Bone marrow (tissue), 2 donors: Measurements from ENCODE around the gene LRPAP1.
"Not testable (repeated sequence)": the region's sequence is repeated elsewhere in the genome, so short reads cannot be mapped to it uniquely, and the experiment has no call there.

Source experiments
- DNase-seq, 2 donors: peaks; one replicate each; lab custom pipeline; 2025; lab: John Stamatoyannopoulos, UW

LRPAP1 gene

GRCh38 chr4:3562127-3562526 is 29.9 kb upstream of the LRPAP1 start:
- not testable (repeated sequence) for DNase-seq

- not testable (repeated sequence) for DNase-seq
Observed at GRCh38 chr4:3560465-3560864, 28.2 kb upstream of the LRPAP1 start.

GRCh38 chr4:3559381-3560290 is 27.4 kb upstream of the LRPAP1 start:
- DNase-seq, result not testable (repeated sequence)

DNA sequence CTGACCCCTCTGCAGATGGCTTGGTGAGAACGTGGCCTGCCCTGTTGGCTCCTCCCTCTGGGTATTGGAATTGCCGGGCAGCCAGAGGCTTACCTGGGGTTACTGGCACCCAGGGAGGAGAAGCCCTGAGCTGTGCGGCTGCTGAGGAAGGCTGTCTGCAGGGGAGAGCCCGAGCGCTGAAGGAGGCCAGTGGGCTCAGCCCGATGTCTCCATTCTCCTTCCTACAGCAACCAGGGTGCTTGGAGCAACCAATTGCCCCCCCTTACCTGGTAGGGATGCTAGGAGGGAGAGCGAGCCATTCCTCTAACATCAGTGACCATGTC is 26.3 kb upstream of the LRPAP1 start:
- not testable (repeated sequence) for DNase-seq

- not testable (repeated sequence) for DNase-seq
Observed at GRCh38 chr4:3557676-3558513, 25.7 kb upstream of the LRPAP1 start.

DNA sequence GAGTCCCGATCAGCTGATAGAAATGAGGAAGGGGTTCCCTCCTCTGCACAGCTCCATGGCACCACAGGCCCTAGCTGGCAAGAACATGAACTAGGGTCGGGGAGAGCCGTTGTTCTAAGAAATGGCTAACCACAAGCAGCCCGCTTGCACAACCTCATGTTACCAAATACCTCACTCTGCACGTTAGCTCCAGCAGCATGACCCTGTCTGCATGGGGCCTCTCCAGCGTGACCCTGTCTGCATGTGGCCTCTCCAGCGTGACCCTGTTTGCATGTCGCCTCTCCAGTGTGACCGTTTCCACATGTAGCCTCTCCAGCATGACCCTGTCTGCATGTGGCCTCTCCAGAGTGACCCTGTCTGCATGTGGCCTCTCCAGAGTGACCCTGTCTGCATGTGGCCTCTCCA is 24.9 kb upstream of the LRPAP1 start:
- peak; percentile 5 to 25 for DNase-seq

- not testable (repeated sequence) for DNase-seq
Observed at GRCh38 chr4:3556244-3556867, 24.1 kb upstream of the LRPAP1 start.

DNA sequence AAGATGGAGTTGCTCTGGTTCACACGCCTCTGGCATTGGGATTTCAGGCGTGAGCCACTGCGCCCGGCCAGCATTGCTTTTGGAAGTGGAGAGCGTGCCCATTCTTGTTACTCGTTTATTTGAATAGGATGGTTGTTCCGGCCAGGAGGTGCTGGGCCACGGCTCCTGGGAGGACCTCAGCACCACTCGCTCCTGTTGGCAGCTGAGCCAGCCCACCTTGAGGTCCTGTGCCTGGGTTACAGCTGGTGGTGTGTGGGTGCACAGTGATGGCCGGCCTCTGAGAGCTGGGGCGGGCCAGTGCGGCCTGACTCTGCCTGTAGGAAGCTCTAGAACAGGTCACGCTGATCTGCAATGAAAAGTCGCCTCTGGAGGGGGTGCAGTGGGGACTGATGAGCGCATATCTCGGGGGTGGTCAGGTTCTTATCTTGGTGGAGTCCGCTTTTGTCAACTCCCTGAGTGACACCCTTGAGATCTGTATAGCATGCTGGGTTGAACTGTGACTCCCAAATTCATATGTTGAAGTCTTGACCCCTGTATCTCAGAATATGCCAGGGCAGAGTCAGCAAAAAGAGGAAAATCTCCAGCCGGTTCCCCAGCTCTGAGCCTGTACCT is 23.3 kb upstream of the LRPAP1 start:
- not testable (repeated sequence) for DNase-seq

DNA sequence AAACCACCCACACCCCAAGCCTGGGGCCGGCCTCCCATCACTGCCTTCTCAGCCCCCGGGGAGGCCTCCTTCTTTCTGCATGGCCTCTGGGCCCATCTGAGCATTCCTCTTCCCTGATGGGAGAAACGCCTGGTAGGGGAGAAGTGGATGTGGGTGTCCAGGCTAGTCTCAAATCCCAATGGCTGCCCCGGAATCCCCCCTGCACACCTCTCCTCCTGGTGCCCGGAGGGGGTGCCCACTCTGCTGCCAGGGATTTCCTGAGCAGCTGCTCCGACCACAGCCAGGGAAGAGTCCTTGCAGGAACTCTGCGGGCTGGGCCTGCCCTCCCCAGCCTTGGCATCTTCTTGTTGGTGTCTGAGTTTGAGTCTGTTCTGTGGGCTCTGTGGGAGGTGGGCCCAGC is 19.1 kb upstream of the LRPAP1 start:
- not testable (repeated sequence) for DNase-seq

GRCh38 chr4:3550792-3551325 is 18.6 kb upstream of the LRPAP1 start:
- DNase-seq, result not testable (repeated sequence)

DNA sequence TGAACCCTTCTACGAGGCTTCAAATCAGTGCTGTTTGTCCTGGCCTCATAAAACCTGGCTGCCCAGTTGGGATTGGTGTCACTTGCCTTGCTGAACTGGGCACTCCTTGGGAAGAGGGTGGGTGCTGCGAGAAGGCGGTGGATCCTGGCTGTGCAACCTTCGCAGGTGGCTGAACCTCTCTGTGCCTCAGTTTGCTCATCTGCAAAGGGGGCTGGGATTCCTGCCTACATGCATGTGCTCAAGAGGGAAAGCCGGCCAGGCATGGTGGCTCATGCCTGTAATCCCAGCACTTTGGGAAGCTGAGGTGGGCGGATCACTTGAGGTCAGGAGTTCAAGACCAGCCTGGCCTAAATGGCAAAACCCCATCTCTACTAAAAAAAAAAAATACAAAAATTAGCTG is 17.8 kb upstream of the LRPAP1 start:
- DNase-seq, result not testable (repeated sequence)

- not testable (repeated sequence) for DNase-seq
Observed at GRCh38 chr4:3549694-3550001, 17.4 kb upstream of the LRPAP1 start.

DNA sequence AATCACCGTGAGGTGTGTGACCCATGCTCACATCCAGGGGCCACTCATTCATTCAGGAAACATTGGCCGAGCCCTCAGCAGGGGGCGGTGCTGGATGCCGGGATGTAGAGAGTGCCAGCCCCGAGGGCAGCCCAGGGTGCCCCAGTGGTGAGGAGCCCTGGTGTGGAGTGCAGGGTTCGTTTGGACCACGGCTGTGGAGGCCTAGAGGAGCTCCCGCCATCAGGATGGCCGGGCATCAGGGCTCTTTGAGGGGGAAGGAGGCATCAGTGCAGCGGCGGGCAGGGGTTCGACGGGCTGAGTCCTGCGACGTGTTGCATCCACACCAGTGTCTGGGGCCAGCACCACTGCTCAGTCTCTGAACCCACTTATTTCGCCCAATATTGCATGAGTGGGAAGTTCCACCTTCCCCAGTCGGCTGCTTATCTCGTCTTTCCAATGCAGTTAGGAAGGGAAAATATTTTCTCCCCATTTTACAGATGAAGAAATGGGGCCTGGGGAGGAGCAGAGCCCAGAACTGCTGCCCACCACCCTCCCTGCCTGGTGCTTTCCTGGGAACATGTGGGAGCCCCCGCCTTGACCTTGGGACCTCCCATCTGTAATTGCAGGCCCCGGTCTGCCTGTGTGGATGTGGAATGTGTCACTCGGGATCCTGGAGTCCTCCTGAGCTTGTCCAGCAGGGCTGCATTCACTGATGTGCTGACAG is 16.9 kb upstream of the LRPAP1 start:
- not testable (repeated sequence) for DNase-seq

- not testable (repeated sequence) for DNase-seq
Observed at GRCh38 chr4:3546721-3547120, 14.5 kb upstream of the LRPAP1 start.

DNA sequence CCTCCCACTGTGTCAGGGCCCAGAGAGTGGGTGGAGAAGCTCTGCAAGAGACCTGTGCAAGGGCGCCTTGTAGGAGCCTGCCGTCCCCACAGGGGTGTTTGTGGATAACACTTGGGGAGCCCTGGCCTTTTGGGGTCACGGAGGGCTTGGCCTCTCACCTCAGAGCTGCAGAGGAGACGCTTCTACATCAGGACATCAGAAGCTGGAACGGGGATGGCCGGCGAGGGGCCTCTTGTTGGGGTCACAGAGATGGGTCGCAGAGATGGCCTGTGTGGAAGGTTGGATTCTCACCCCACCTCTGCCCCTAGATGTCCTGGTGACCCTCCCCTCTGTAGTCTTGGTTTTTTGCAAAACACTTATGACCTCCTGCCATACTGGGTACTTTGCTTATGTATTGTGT is 13.1 kb upstream of the LRPAP1 start:
- not testable (repeated sequence) for DNase-seq

GRCh38 chr4:3544259-3545025 is 12.2 kb upstream of the LRPAP1 start:
- DNase-seq, result not testable (repeated sequence)

DNA sequence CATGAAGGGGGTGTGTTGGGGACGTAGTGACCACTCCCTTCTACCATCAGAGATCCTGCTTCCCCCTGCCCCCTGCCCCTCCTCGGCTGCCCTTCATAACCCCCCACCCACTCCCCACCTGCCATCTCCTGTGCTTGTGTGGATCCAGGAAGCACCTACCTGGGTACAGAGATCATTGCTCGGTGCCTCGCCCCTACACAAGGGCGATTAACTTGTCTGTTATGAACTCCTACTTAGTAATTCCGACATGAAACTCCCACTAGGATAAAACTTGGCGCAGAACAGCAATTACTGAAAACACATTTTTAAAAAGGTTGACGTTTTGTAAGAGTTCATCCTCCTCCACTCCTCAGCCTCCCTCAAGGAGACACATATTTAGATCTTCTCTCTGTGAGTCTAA is 11.2 kb upstream of the LRPAP1 start:
- not testable (repeated sequence) for DNase-seq

- DNase-seq, result not testable (repeated sequence)
Observed at GRCh38 chr4:3538906-3539305, 6.7 kb upstream of the LRPAP1 start.

DNA sequence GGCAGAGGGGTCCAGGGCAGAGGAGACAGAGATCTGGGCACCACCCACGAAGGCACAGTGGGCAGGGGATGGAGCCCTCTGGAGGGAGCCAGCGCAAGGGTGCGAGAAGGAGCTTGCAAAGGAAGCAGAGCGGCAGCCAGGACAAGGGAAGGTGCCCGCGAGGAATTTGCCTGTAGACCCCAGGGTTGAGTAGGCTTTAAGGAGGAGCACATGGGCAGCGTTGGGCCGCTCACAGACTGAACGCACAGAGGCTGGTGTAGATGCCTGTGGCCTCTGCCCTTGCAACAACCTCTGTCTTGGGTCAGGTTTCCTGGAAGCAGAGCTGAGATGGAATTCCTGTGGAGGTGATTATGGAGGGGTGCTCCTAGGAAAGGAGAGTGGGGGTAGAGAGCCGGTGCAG is 3.6 kb upstream of the LRPAP1 start:
- DNase-seq, result not testable (repeated sequence)

GRCh38 chr4:3533423-3533820 is 1.2 kb upstream of the LRPAP1 start:
- DNase-seq, result no peak
